ENCODE data around the gene CD8A.

GRCh38 chr2:86753606-86754005, 37.1 kb downstream of the CD8A start:
- TF ChIP-seq FOXP2 (optimal IDR thresholded peaks at IDR 0.05; ENCODE audit: control extremely low read depth, extremely low read length, insufficient read depth): no peak
- no peak for TF ChIP-seq POLR2AphosphoS5 (IDR thresholded peaks at IDR 0.05; ENCODE audit: borderline replicate concordance, low read depth, low read length)
- TF ChIP-seq EZH2 (IDR thresholded peaks at IDR 0.05): no peak
